Measurements from ENCODE around the gene LIM2.

Gene LIM2

GRCh38 chr19:51339313-51339686 lies 48.5 kb downstream of the LIM2 start:
- Histone ChIP-seq H3K4me3 (ENCODE audit: low read depth, low read length) (peak overlapping the region; percentile 82), H3K36me3 (ENCODE audit: control insufficient read depth in 2 of 2, insufficient read depth in 1 of 2, low read length in 2 of 2) (no peaks in the 10 kb centered on the region), H3K27ac (ENCODE audit: extremely low read depth, low read depth, low read length) (no peak overlapping the region), H3K9me3 (ENCODE audit: control insufficient read depth, insufficient read depth, low read depth, low read length) (no peaks in the 10 kb centered on the region), H3K4me1 (ENCODE audit: control insufficient read depth, insufficient read depth, low read length) (0 out of 2 replicates have a peak, but pooled peaks cover 8% of the 10 kb centered on the region)
- POLR2A ChIA-PET, result interaction anchor here (0.6 to 2.2 kb wide), 29 partner anchors 9 to 609 kb away, joined by 3 to 37 read pairs (median 4); partner anchors contain the start of genes ETFB, LIM2 and NKG7
- CTCF ChIA-PET, result interaction anchor here (0.6 to 3.1 kb wide), 14 partner anchors 8 to 438 kb away, joined by 3 to 15 read pairs (median 3); no protein-coding TSS in a partner anchor
- TF ChIP-seq ZBTB7A (tag by site-specific recombination; IDR thresholded peaks at IDR 0.05; ENCODE audit: low read depth) (no peak), HIC1 (tag by site-specific recombination; IDR thresholded peaks at IDR 0.05) (peak; percentile 60; the same call in 1 of the 2 replicates), PRDM1 (tag by site-specific recombination; IDR thresholded peaks at IDR 0.05) (peak; percentile 87), ZNF488 (tag by site-specific recombination; IDR thresholded peaks at IDR 0.05) (0 out of 2 replicates have a peak, but pooled peaks have one; percentile 29), REST (tag by site-specific recombination; IDR thresholded peaks at IDR 0.05) (no peak), ZNF624 (tag by site-specific recombination; IDR thresholded peaks at IDR 0.05) (no peak), ZNF639 (tag by site-specific recombination; IDR thresholded peaks at IDR 0.05) (no peak), MZF1 (tag by site-specific recombination; IDR thresholded peaks at IDR 0.05; ENCODE audit: borderline replicate concordance) (no peak), ZFP69B (tag by site-specific recombination; IDR thresholded peaks at IDR 0.05) (peak; percentile 86), ZNF707 (tag by site-specific recombination; IDR thresholded peaks at IDR 0.05) (no peak), ZNF23 (tag by site-specific recombination; IDR thresholded peaks at IDR 0.05; ENCODE audit: borderline replicate concordance) (peak; percentile 8; the same call in 1 of the 2 replicates), ZNF274 (IDR thresholded peaks at IDR 0.05; ENCODE audit: low read length) (no peak), ZNF274 (tag by site-specific recombination; IDR thresholded peaks at IDR 0.05; ENCODE audit: borderline replicate concordance) (0 out of 2 replicates have a peak, but pooled peaks have one; percentile 29), ZNF175 (tag by site-specific recombination; IDR thresholded peaks at IDR 0.05) (0 out of 2 replicates have a peak, but pooled peaks have one; percentile 14), ZNF843 (tag by site-specific recombination; IDR thresholded peaks at IDR 0.05) (0 out of 2 replicates have a peak, but pooled peaks have one; percentile 33), ZNF138 (tag by site-specific recombination; IDR thresholded peaks at IDR 0.05; ENCODE audit: borderline replicate concordance) (peak; percentile 44; the same call in 1 of the 2 replicates), ZNF513 (tag by site-specific recombination; IDR thresholded peaks at IDR 0.05) (no peak), KLF17 (tag by site-specific recombination; IDR thresholded peaks at IDR 0.05) (no peak), ZNF518A (tag by site-specific recombination; conservative IDR thresholded peaks at IDR 0.05; ENCODE audit: low read depth) (no peak), ZNF169 (tag by site-specific recombination; IDR thresholded peaks at IDR 0.05) (0 out of 2 replicates have a peak, but pooled peaks have one; percentile 29)

Measured in HEK293 (cell line).